ENCODE measurements around the gene SPANXB1.
"Not testable (repeated sequence)": the region's sequence is repeated elsewhere in the genome, so short reads cannot be mapped to it uniquely, and the experiment has no call there.

- not testable (repeated sequence) for TF ChIP-seq CTCF, POLR2A (IDR thresholded peaks at IDR 0.05)
These were observed 41.9 kb downstream of the SPANXB1 start for GRCh38 chrX:141044246-141044645.

Data from uterus (tissue), 2 donors.